Measurements from ENCODE around the gene MBNL2. TPM values are rescaled to one million over a fixed set of nuclear protein-coding genes. Genes with fewer than 3 reads are reported as not detected.

MBNL2 gene
- 10 to 100 TPM; 32.5 to 66.5 (median 46.4) TPM for total RNA-seq
- 10 to 100 TPM in 1 of 2 donors, 1 to 10 TPM in 1; 8.9 to 16.5 TPM for polyA plus RNA-seq

- ATAC-seq (peak; percentile 76 to 90 (median 86)), FAIRE-seq (peak; percentile 95), DNase-seq (peak; percentile 84 to 94 (median 91))
- no peak for TF ChIP-seq CTCF (IDR thresholded peaks at IDR 0.05)
- Histone ChIP-seq H3K4me3 (peak within 1 kb of the TSS; percentile 35 to 67 (median 47)), H3K27ac (peak within 1 kb of the TSS; percentile 90 to 99 (median 96)), H3K27me3 (no peaks in the 10 kb centered on the region), H3K9me3 (no peaks in the 10 kb centered on the region), H3K36me3 (no peaks in the 10 kb centered on the region), H3K4me1 (peaks cover 14 to 16% (median 16%) of the 10 kb centered on the region in 3 donors)
- 1 to 2% methylated on average over 15 of the region's 15 CpGs for WGBS, 2 donors
- intact Hi-C loops (cut with DNase I): loop anchor here in 1 of 3 donors (10.0 kb wide), 1 partner anchor 113 kb away; no protein-coding TSS in a partner anchor
These were observed at the start of gene MBNL2 for GRCh38 chr13:97221989-97222700. Gene MBNL2 (plus strand): TSS chr13:97222333. CDS start chr13:97276236, 53,903 bp downstream.

GRCh38 chr13:97174638-97175037 lies 47.5 kb upstream of the MBNL2 start:
- no peak for TF ChIP-seq CTCF (IDR thresholded peaks at IDR 0.05)
- Histone ChIP-seq H3K27ac (no peak overlapping the region), H3K4me3 (no peak overlapping the region), H3K27me3 (no peaks in the 10 kb centered on the region), H3K36me3 (no peaks in the 10 kb centered on the region), H3K4me1 (no peaks in the 10 kb centered on the region), H3K9me3 (no peaks in the 10 kb centered on the region)
- ATAC-seq (no peak), DNase-seq (no peak), FAIRE-seq (no peak)
- intact Hi-C loops (cut with DNase I): no loop called here

- no peak for ATAC-seq
- TF ChIP-seq CTCF (IDR thresholded peaks at IDR 0.05): no peak
These were observed 47.1 kb upstream of the MBNL2 start for GRCh38 chr13:97175041-97175440.

GRCh38 chr13:97179501-97179900 lies 42.6 kb upstream of the MBNL2 start:
- no peak overlapping the region for H3K4me3 ChIP-seq
- no peaks in the 10 kb centered on the region for H3K4me1 ChIP-seq
- no peaks in the 10 kb centered on the region for H3K9me3 ChIP-seq
- no peak for TF ChIP-seq CTCF (IDR thresholded peaks at IDR 0.05)
- no peak for DNase-seq
- H3K27ac ChIP-seq: no peak overlapping the region
- intact Hi-C loops (cut with DNase I): no loop called here
- ATAC-seq: no peak
- no peak for FAIRE-seq
- H3K27me3 ChIP-seq: no peaks in the 10 kb centered on the region
- no peaks in the 10 kb centered on the region for H3K36me3 ChIP-seq
- 68 to 71% methylated on average over 2 of the region's 2 CpGs for WGBS, 2 donors

More at GRCh38 chr13:97175041-97175440, 47.1 kb upstream of the MBNL2 start:
- 61 to 69% methylated on average over 4 of the region's 4 CpGs for WGBS, 2 donors
- DNase-seq (no peak), FAIRE-seq (no peak)
- Histone ChIP-seq H3K4me3 (no peak overlapping the region), H3K4me1 (no peaks in the 10 kb centered on the region), H3K27ac (no peak overlapping the region), H3K27me3 (no peaks in the 10 kb centered on the region), H3K36me3 (no peaks in the 10 kb centered on the region), H3K9me3 (no peaks in the 10 kb centered on the region)
- intact Hi-C loops (cut with DNase I): no loop called here
